Panc1 (cell line): ENCODE measurements around the gene AKAP11. TPM values are rescaled to one million over a fixed set of nuclear protein-coding genes. Genes with fewer than 3 reads are reported as not detected.

ENCODE experiments used
- ATAC-seq: fragments of 200-7000 bp; cut with Tn5 transposase; 2 replicates; pipeline ENCODE4 v1.9.1; 2020; ENCODE audit warnings: mild to moderate bottlenecking, moderate library complexity
- BruUV-seq: library from RNA; stranded (reverse); fragments of 400-500 nt; replicated peaks from 2 replicates; lab custom pipeline; 2021; lab: Mats Ljungman, UMichigan
- CTCF ChIA-PET: fragments of 300-600 bp; sonication (Branson Sonifier 250); formaldehyde crosslinking; loops from one replicate; lab custom pipeline; 2022; ENCODE audit warnings: antibody characterized with exemption; lab: Charles Lee
- POLR2A ChIA-PET: fragments of 300-600 bp; sonication (Branson Sonifier 250); formaldehyde crosslinking; loops from one replicate; lab custom pipeline; 2022; ENCODE audit warnings: antibody characterized with exemption; lab: Charles Lee
- DNase-seq: peaks from one replicate; pipeline ENCODE4 v3.0.0-alpha.2; 2010; ENCODE audit warnings: low read depth, low spot score
- H3K27ac ChIP-seq: 2 replicates; pipeline ENCODE4 v1.5.1; 2011; ENCODE audit warnings: mild to moderate bottlenecking, low read length, inconsistent platforms
- H3K27me3 ChIP-seq: fragments of 200-500 bp; sonication (Bioruptor generic); 2 replicates; pipeline ENCODE4 v1.6.0; 2014; ENCODE audit warnings: low read length, inconsistent platforms; ENCODE audit not compliant: control insufficient read depth, insufficient read depth
- H3K36me3 ChIP-seq: fragments of 200-500 bp; sonication (Bioruptor generic); 2 replicates; pipeline ENCODE4 v1.5.1; 2014; ENCODE audit warnings: inconsistent platforms, mild to moderate bottlenecking, low read length, moderate library complexity; ENCODE audit not compliant: control insufficient read depth, insufficient read depth
- H3K4me1 ChIP-seq: 2 replicates; pipeline ENCODE4 v1.5.1; 2011; ENCODE audit warnings: inconsistent platforms, mild to moderate bottlenecking, low read length, moderate library complexity; ENCODE audit not compliant: control insufficient read depth, insufficient read depth
- H3K4me3 ChIP-seq, 2 experiments: 2 replicates each; pipeline ENCODE4 v1.5.1; 2011 to 2012; ENCODE audit warnings: low read depth in 2 of 2, low read length in 2 of 2, mild to moderate bottlenecking in 2 of 2, inconsistent platforms in 1 of 2, moderate library complexity in 1 of 2
- H3K9me3 ChIP-seq: fragments of 200-500 bp; sonication (Bioruptor generic); 2 replicates; pipeline ENCODE4 v1.5.1; 2014; ENCODE audit warnings: low read depth, mild to moderate bottlenecking, inconsistent platforms, low read length, moderate library complexity; ENCODE audit not compliant: control insufficient read depth, insufficient read depth
- CTCF ChIP-seq: fragments of 450-650 bp; IDR thresholded peaks from 2 replicates; pipeline ENCODE4 v1.5.1; 2017; ENCODE audit warnings: mild to moderate bottlenecking
- POLR2AphosphoS5 ChIP-seq: IDR thresholded peaks from 2 replicates; pipeline ENCODE4 v1.6.1; 2012; ENCODE audit warnings: mild to moderate bottlenecking, low read depth, low read length, moderate library complexity
- SIN3A ChIP-seq: IDR thresholded peaks from 2 replicates; pipeline ENCODE4 v1.6.1; 2012; ENCODE audit warnings: low read depth, mild to moderate bottlenecking, low read length, moderate library complexity, borderline replicate concordance; ENCODE audit not compliant: insufficient read depth
- TCF7L2 ChIP-seq: IDR thresholded peaks from 2 replicates; pipeline ENCODE4 v1.6.1; 2011; ENCODE audit warnings: mild to moderate bottlenecking, low read depth, low read length, inconsistent platforms
- in situ Hi-C: cut with HindIII; loops from 2 replicates; pipeline ENCODE4 v1.10.0; 2016; ENCODE audit warnings: low sequenced_read_pairs, low pct_unique_long_range_greater_than_20kb
- intact Hi-C: fragments of 100-400 bp; cut with micrococcal nuclease; formaldehyde crosslinking; loops from one replicate; pipeline ENCODE4 v1.10.0; 2022; ENCODE audit not compliant: unreplicated experiment
- total RNA-seq: library from RNA; stranded (reverse); gene quantifications from one replicate; pipeline ENCODE4 v1.2.1, GENCODE V29; 2021; ENCODE audit not compliant: unreplicated experiment
- TF ChIP-seq, protein P1 (sequence below), 2 experiments: IDR thresholded peaks; 2 replicates each; pipeline ENCODE4 v1.6.1; 2011 to 2012; ENCODE audit warnings: low read depth in 2 of 2, control low read depth in 1 of 2, low read length in 1 of 2, mild to moderate bottlenecking in 1 of 2, moderate library complexity in 1 of 2; ENCODE audit not compliant: insufficient read depth in 1 of 2

Gene AKAP11
- total RNA-seq, 1 experiment from 2014 or later: 17.8 TPM

DNA sequence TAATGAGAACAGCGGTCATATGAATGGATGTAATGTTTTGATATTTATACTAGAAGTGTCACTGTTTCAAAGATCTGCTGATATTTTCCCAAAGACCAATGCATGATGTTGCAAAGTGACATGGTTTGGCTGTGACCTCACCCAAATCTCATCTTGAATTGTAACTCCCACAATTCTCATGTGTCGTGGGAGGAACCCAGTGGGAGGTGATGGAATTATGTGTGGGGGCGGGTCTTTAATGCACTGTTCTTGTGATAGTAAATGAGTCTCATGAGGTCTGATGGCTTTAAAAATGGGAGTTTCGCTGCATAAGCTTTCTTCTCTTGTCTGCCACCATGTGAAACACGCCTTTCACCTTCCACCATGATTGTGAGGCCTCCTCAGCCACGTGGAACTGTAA lies 98.3 kb downstream of the AKAP11 start:
- Histone ChIP-seq H3K9me3 (no peaks in the 10 kb centered on the region), H3K27me3 (no peaks in the 10 kb centered on the region), H3K27ac (no peak overlapping the region), H3K36me3 (no peaks in the 10 kb centered on the region), H3K4me3 (no peak overlapping the region), H3K4me1 (no peaks in the 10 kb centered on the region)
- ChIA-PET POLR2A (no interaction called here), CTCF (no interaction called here)
- no peak for DNase-seq
- in situ Hi-C loops (no loop called here), intact Hi-C loops (no loop called here)
- no peak for ATAC-seq
- no TSS peak for BruUV-seq
- no peak for TF ChIP-seq SIN3A
- TF ChIP-seq TCF7L2: no peak
- no peak for TF ChIP-seq CTCF
- TF ChIP-seq, protein P1, sequence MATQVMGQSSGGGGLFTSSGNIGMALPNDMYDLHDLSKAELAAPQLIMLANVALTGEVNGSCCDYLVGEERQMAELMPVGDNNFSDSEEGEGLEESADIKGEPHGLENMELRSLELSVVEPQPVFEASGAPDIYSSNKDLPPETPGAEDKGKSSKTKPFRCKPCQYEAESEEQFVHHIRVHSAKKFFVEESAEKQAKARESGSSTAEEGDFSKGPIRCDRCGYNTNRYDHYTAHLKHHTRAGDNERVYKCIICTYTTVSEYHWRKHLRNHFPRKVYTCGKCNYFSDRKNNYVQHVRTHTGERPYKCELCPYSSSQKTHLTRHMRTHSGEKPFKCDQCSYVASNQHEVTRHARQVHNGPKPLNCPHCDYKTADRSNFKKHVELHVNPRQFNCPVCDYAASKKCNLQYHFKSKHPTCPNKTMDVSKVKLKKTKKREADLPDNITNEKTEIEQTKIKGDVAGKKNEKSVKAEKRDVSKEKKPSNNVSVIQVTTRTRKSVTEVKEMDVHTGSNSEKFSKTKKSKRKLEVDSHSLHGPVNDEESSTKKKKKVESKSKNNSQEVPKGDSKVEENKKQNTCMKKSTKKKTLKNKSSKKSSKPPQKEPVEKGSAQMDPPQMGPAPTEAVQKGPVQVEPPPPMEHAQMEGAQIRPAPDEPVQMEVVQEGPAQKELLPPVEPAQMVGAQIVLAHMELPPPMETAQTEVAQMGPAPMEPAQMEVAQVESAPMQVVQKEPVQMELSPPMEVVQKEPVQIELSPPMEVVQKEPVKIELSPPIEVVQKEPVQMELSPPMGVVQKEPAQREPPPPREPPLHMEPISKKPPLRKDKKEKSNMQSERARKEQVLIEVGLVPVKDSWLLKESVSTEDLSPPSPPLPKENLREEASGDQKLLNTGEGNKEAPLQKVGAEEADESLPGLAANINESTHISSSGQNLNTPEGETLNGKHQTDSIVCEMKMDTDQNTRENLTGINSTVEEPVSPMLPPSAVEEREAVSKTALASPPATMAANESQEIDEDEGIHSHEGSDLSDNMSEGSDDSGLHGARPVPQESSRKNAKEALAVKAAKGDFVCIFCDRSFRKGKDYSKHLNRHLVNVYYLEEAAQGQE (IDR thresholded peaks at IDR 0.05; ENCODE audit: insufficient read depth in 1 of 2, low read depth in 2 of 2, low read length in 1 of 2): no peak
- no peak for TF ChIP-seq POLR2AphosphoS5

Other genes with a start within 250 kb of the AKAP11 start
- gene DGKH, start 223.5 kb upstream of the AKAP11 start, total RNA-seq: 22.8 TPM